B cell (primary cell): ENCODE data around the gene PIM2. TPM values are rescaled to one million over a fixed set of nuclear protein-coding genes. Genes with fewer than 3 reads are reported as not detected.

ENCODE experiments used
- ATAC-seq: fragments of 200-7000 bp; cut with Tn5 transposase; one replicate; pipeline ENCODE4 v1.10.0; 2021; ENCODE audit warnings: low read depth, mild to moderate bottlenecking, moderate number of reproducible peaks, moderate library complexity
- CTCF ChIA-PET: fragments of 350-600 bp; sonication (Branson Sonifier 250); formaldehyde crosslinking; loops from one replicate; lab custom pipeline; 2021; ENCODE audit warnings: antibody characterized with exemption, inconsistent platforms; lab: Charles Lee
- POLR2A ChIA-PET: fragments of 350-600 bp; sonication (Branson Sonifier 250); formaldehyde crosslinking; loops from one replicate; lab custom pipeline; 2021; ENCODE audit warnings: antibody characterized with exemption; lab: Charles Lee
- DNase-seq: peaks from one replicate; pipeline ENCODE4 v3.0.0; 2013
- H2AFZ ChIP-seq: 2 replicates; pipeline ENCODE4 v1.6.1; 2012; ENCODE audit warnings: mild to moderate bottlenecking, low read depth, low read length; ENCODE audit not compliant: insufficient read depth, poor library complexity, severe bottlenecking
- H3K27ac ChIP-seq, 2 donors: 1 replicate in 1 of 2; 2 replicates in 1 of 2; pipeline ENCODE4 v1.5.1; 2012 to 2013; ENCODE audit warnings: low read length in 2 of 2, mild to moderate bottlenecking in 2 of 2, moderate library complexity in 1 of 2
- H3K27me3 ChIP-seq, 4 experiments: fragments of 200-600 bp in 1 of 4; sonication (generic) in 1 of 4; replicated peaks in 1 of 4; 1 replicate in 2 of 4; 2 replicates in 2 of 4; pipeline versions ENCODE4 v1.6.1 to v1.7.0; 2013 to 2016; ENCODE audit warnings: low read length in 3 of 4, mild to moderate bottlenecking in 2 of 4, mixed read lengths in 1 of 4, moderate library complexity in 1 of 4; ENCODE audit not compliant: insufficient read depth in 4 of 4, control insufficient read depth in 3 of 4; ENCODE audit errors: control extremely low read depth in 1 of 4
- H3K36me3 ChIP-seq, 2 experiments: replicated peaks in 1 of 2; 1 replicate in 1 of 2; 2 replicates in 1 of 2; pipeline versions ENCODE4 v1.6.1 to v1.7.1; 2013; ENCODE audit warnings: low read length in 1 of 2; ENCODE audit not compliant: insufficient read depth in 2 of 2, control insufficient read depth in 1 of 2; ENCODE audit errors: control extremely low read depth in 1 of 2, extremely low read depth in 1 of 2
- H3K4me1 ChIP-seq, 2 donors: fragments of 200-600 bp in 1 of 2; sonication (generic) in 1 of 2; 1 replicate in 1 of 2; 2 replicates in 1 of 2; pipeline versions ENCODE4 v1.5.1 to v1.6.1; 2013 to 2017; ENCODE audit warnings: low read length in 2 of 2; ENCODE audit not compliant: control insufficient read depth in 2 of 2, insufficient read depth in 2 of 2
- H3K4me2 ChIP-seq: replicated peaks from 2 replicates; pipeline ENCODE3; 2012; ENCODE audit warnings: mild to moderate bottlenecking, low read depth, low read length; ENCODE audit not compliant: poor library complexity, severe bottlenecking
- H3K4me3 ChIP-seq, 5 experiments: fragments of 200-600 bp in 1 of 5; sonication (generic) in 1 of 5; 1 replicate in 3 of 5; 2 replicates in 2 of 5; pipeline versions ENCODE4 v1.5.1 to v1.7.0; 2011 to 2016; ENCODE audit warnings: low read length in 4 of 5, mild to moderate bottlenecking in 4 of 5, low read depth in 2 of 5, control low read depth in 1 of 5, moderate library complexity in 1 of 5; ENCODE audit not compliant: insufficient read depth in 1 of 5; ENCODE audit errors: control extremely low read depth in 1 of 5, extremely low read depth in 1 of 5
- H3K79me2 ChIP-seq: fragments of 200-600 bp; sonication (generic); one replicate; pipeline ENCODE4 v1.6.0; 2016; ENCODE audit warnings: low read length; ENCODE audit not compliant: control insufficient read depth, insufficient read depth
- H3K9ac ChIP-seq: fragments of 200-600 bp; sonication (generic); 2 replicates; pipeline ENCODE4 v1.6.1; 2017; ENCODE audit warnings: mild to moderate bottlenecking, low read length, moderate library complexity
- H3K9me3 ChIP-seq, 3 donors: one replicate each; pipeline versions ENCODE4 v1.6.1 to v1.7.1; 2013; ENCODE audit warnings: low read length in 2 of 3; ENCODE audit not compliant: control insufficient read depth in 2 of 3, insufficient read depth in 1 of 3; ENCODE audit errors: control extremely low read depth in 1 of 3
- H4K20me1 ChIP-seq: 2 replicates; pipeline ENCODE4 v1.6.0; 2012; ENCODE audit warnings: mild to moderate bottlenecking, low read length; ENCODE audit not compliant: insufficient read depth, control insufficient read depth, poor library complexity, severe bottlenecking
- H3K27ac Mint-ChIP-seq: one replicate; pipeline ENCODE4 v1.8.0; 2021; ENCODE audit warnings: mixed read lengths
- H3K27me3 Mint-ChIP-seq: one replicate; pipeline ENCODE4 v1.8.0; 2021; ENCODE audit warnings: mixed read lengths
- H3K4me1 Mint-ChIP-seq: one replicate; pipeline ENCODE4 v1.8.0; 2021; ENCODE audit warnings: mixed read lengths
- H3K4me3 Mint-ChIP-seq: one replicate; pipeline ENCODE4 v1.8.0; 2021; ENCODE audit warnings: mixed read lengths
- H3K9me3 Mint-ChIP-seq: one replicate; pipeline ENCODE4 v1.8.0; 2022; ENCODE audit warnings: mixed read lengths; ENCODE audit not compliant: insufficient read depth
- CTCF ChIP-seq: fragments of 200-600 bp; IDR thresholded peaks from one replicate; pipeline ENCODE4 v1.8.0; 2022; ENCODE audit warnings: antibody characterized with exemption, mild to moderate bottlenecking
- EZH2 ChIP-seq: IDR thresholded peaks from 2 replicates; pipeline ENCODE4 v1.6.1; 2012; ENCODE audit warnings: borderline replicate concordance, low read depth, mild to moderate bottlenecking, moderate library complexity, low read length; ENCODE audit not compliant: insufficient read depth, poor library complexity, severe bottlenecking
- WGBS: methylation state at CpG from one replicate; pipeline ENCODE4 v1.1.5; 2013; ENCODE audit warnings: missing lambda C conversion rate; ENCODE audit not compliant: insufficient coverage; 5-methylcytosine and 5-hydroxymethylcytosine counted together
- intact Hi-C: fragments of 100-400 bp; cut with micrococcal nuclease; formaldehyde crosslinking; loops from one replicate; pipeline ENCODE4 v1.10.0; 2022
- polyA plus RNA-seq: library from polyadenylated mRNA; depleted of rRNA; stranded (reverse); fragments of >200 nt; gene quantifications from 2 replicates; pipeline ENCODE4 v1.2.3, GENCODE V29; 2012
- total RNA-seq, 2 donors: library from RNA; stranded (reverse); fragments of 120-200 nt in 1 of 2; gene quantifications; 1 replicate in 1 of 2; 2 replicates in 1 of 2; pipeline versions ENCODE4 v1.2.3 to v1.2.4, GENCODE V29; 2013 to 2022

PIM2 gene
- total and polyA plus RNA-seq, 2 donors (not counting 1 experiment from before 2014, with no cell fraction given) = 276 to 315 TPM

- peak; percentile 47 for ATAC-seq
- H4K20me1 ChIP-seq = no peaks in the 10 kb centered on the region
- peak overlapping the region in 4 of 5 experiments; percentile 46 to 65 (median 60) for H3K4me3 ChIP-seq
- ChIA-PET POLR2A (interaction anchor here (0.9 to 1.6 kb wide), 3 partner anchors 20 to 189 kb away, joined by 3 to 6 read pairs (median 4); partner anchors contain the start of genes OTUD5, SLC35A2 and WDR45), CTCF (interaction anchor here (0.7 to 4.6 kb wide), 11 partner anchors 10 to 259 kb away, joined by 3 to 33 read pairs (median 4); partner anchors contain the start of gene SLC35A2)
- no peak for DNase-seq
- H3K9ac ChIP-seq = peak overlapping the region; percentile 68
- H3K4me1 Mint-ChIP-seq = peaks cover 17% of the 10 kb centered on the region
- H3K4me2 ChIP-seq = peak overlapping the region; percentile 84
- TF ChIP-seq EZH2 (no peak), CTCF (no peak)
- H3K4me3 Mint-ChIP-seq = peak overlapping the region; percentile 84
- H3K27ac Mint-ChIP-seq = peak overlapping the region; percentile 66
- H3K79me2 ChIP-seq = peaks cover 10% of the 10 kb centered on the region
- H2AFZ ChIP-seq = peak overlapping the region; percentile 80
- peak overlapping the region in 1 of 2 donors; percentile 48 for H3K27ac ChIP-seq
- H3K9me3 Mint-ChIP-seq = no peaks in the 10 kb centered on the region
- H3K9me3 ChIP-seq = no peaks in the 10 kb centered on the region
- 0% methylated on average over 20 of the region's 35 CpGs for WGBS
- peaks cover 3 to 5% of the 10 kb centered on the region in 2 donors for H3K4me1 ChIP-seq
- H3K27me3 ChIP-seq = no peaks in the 10 kb centered on the region
- intact Hi-C loops = loop anchor here (1.0 to 10.0 kb wide), 10 partner anchors 28 to 1056 kb away; partner anchors contain the start of genes PIM2, SUV39H1, TFE3 and ZNF81
- no peaks in the 10 kb centered on the region for H3K27me3 Mint-ChIP-seq
- H3K36me3 ChIP-seq = no peaks in the 10 kb centered on the region
These were observed 27.9 kb downstream of the PIM2 start for GRCh38 chrX:48890934-48891401.
